Measurements from ENCODE around the gene GDPD5.

DNA sequence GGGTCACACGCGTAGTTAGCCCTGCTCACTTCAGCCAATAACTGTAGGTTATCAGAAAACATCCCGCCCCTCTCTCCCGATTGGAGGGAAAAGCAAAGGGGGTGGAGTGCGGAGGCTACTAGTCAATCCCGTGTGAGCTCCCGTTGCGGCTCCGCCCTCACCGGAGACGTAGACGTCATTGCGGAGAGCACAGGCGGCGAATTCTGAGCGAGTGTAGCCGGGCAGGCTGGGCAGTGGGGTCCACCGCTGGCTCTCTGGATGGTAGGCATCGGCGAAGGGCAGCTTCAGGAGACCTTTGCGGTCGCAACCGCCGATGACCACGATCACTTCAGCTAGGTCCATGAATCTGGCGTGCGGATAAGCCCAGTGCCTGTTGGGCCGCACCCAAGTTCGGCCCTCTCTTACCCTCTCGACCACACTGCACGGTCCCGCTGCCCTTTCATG is 97.4 kb downstream of the GDPD5 start:
- TF ChIP-seq, protein P1, sequence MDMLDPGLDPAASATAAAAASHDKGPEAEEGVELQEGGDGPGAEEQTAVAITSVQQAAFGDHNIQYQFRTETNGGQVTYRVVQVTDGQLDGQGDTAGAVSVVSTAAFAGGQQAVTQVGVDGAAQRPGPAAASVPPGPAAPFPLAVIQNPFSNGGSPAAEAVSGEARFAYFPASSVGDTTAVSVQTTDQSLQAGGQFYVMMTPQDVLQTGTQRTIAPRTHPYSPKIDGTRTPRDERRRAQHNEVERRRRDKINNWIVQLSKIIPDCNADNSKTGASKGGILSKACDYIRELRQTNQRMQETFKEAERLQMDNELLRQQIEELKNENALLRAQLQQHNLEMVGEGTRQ (IDR thresholded peaks at IDR 0.05) = no peak
- TF ChIP-seq KDM1A (IDR thresholded peaks at IDR 0.05; ENCODE audit: low read depth) (no peak), POLR2A (IDR thresholded peaks at IDR 0.05; ENCODE audit: low read length) (no peak), CTCF (IDR thresholded peaks at IDR 0.05) (no peak), SMC3 (IDR thresholded peaks at IDR 0.05) (no peak)
